ENCODE results near the gene KCNJ18.
"Not testable (repeated sequence)": the region's sequence is repeated elsewhere in the genome, so short reads cannot be mapped to it uniquely, and the experiment has no call there.

DNA sequence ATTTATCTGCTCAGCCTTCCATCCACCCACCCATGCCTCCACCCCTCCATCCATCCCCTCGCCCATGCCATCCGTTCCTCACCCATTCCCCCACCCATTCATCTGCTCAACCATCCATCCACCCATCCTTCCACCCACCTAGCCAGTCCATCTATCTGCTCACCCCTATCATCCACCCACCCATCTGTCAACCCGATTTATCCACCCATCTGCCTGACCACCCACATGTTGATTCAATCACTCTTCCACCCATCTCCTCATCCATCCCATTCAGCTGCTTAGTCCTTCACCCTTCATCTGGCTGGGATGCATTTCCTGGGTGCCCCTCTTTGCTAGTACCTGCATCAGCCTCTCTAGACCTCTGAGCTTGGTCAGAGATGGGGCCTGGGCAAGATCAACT is 3.9 kb downstream of the KCNJ18 start:
- TF ChIP-seq, protein P1, sequence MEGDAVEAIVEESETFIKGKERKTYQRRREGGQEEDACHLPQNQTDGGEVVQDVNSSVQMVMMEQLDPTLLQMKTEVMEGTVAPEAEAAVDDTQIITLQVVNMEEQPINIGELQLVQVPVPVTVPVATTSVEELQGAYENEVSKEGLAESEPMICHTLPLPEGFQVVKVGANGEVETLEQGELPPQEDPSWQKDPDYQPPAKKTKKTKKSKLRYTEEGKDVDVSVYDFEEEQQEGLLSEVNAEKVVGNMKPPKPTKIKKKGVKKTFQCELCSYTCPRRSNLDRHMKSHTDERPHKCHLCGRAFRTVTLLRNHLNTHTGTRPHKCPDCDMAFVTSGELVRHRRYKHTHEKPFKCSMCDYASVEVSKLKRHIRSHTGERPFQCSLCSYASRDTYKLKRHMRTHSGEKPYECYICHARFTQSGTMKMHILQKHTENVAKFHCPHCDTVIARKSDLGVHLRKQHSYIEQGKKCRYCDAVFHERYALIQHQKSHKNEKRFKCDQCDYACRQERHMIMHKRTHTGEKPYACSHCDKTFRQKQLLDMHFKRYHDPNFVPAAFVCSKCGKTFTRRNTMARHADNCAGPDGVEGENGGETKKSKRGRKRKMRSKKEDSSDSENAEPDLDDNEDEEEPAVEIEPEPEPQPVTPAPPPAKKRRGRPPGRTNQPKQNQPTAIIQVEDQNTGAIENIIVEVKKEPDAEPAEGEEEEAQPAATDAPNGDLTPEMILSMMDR (IDR thresholded peaks at IDR 0.05): not testable (repeated sequence)
- not testable (repeated sequence) for TF ChIP-seq TCF7L2 (IDR thresholded peaks at IDR 0.05; ENCODE audit: low read depth, low read length); SIN3A (IDR thresholded peaks at IDR 0.05; ENCODE audit: borderline replicate concordance, insufficient read depth, low read depth, low read length)
- TF ChIP-seq, protein P2, sequence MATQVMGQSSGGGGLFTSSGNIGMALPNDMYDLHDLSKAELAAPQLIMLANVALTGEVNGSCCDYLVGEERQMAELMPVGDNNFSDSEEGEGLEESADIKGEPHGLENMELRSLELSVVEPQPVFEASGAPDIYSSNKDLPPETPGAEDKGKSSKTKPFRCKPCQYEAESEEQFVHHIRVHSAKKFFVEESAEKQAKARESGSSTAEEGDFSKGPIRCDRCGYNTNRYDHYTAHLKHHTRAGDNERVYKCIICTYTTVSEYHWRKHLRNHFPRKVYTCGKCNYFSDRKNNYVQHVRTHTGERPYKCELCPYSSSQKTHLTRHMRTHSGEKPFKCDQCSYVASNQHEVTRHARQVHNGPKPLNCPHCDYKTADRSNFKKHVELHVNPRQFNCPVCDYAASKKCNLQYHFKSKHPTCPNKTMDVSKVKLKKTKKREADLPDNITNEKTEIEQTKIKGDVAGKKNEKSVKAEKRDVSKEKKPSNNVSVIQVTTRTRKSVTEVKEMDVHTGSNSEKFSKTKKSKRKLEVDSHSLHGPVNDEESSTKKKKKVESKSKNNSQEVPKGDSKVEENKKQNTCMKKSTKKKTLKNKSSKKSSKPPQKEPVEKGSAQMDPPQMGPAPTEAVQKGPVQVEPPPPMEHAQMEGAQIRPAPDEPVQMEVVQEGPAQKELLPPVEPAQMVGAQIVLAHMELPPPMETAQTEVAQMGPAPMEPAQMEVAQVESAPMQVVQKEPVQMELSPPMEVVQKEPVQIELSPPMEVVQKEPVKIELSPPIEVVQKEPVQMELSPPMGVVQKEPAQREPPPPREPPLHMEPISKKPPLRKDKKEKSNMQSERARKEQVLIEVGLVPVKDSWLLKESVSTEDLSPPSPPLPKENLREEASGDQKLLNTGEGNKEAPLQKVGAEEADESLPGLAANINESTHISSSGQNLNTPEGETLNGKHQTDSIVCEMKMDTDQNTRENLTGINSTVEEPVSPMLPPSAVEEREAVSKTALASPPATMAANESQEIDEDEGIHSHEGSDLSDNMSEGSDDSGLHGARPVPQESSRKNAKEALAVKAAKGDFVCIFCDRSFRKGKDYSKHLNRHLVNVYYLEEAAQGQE (IDR thresholded peaks at IDR 0.05; ENCODE audit: insufficient read depth in 1 of 2, low read depth in 2 of 2, low read length in 1 of 2): not testable (repeated sequence)
